Large intestine (tissue), 3 donors: ENCODE measurements around the gene KRT71. TPM values are rescaled to one million over a fixed set of nuclear protein-coding genes. Genes with fewer than 3 reads are reported as not detected.

Source experiments
- DNase-seq, 2 donors: peaks; one replicate each; pipeline versions ENCODE4 v3.0.0 to v3.0.0-alpha.2; 2013
- H3K27ac ChIP-seq: one replicate; pipeline ENCODE4 v1.5.1; 2013; ENCODE audit warnings: low read length
- H3K27me3 ChIP-seq: 2 replicates; pipeline ENCODE4 v1.6.1; 2013; ENCODE audit warnings: low read length; ENCODE audit not compliant: control insufficient read depth, insufficient read depth
- H3K36me3 ChIP-seq: 2 replicates; pipeline ENCODE4 v1.6.1; 2013; ENCODE audit warnings: low read length; ENCODE audit not compliant: control insufficient read depth, insufficient read depth
- H3K4me1 ChIP-seq: one replicate; pipeline ENCODE4 v1.6.1; 2013; ENCODE audit warnings: low read length; ENCODE audit not compliant: control insufficient read depth, insufficient read depth
- H3K4me3 ChIP-seq: one replicate; pipeline ENCODE4 v1.5.1; 2013; ENCODE audit warnings: low read length
- H3K9me3 ChIP-seq: one replicate; pipeline ENCODE4 v1.6.1; 2013; ENCODE audit warnings: mild to moderate bottlenecking, low read depth, low read length, moderate library complexity; ENCODE audit not compliant: control insufficient read depth
- WGBS: methylation state at CpG from one replicate; pipeline ENCODE4 v1.1.5; 2013; ENCODE audit warnings: low lambda C conversion rate; ENCODE audit not compliant: insufficient coverage; 5-methylcytosine and 5-hydroxymethylcytosine counted together
- polyA plus RNA-seq: library from polyadenylated mRNA; unstranded; fragments of 120-200 nt; gene quantifications from one replicate; pipeline ENCODE4 v1.2.1, GENCODE V29; 2013

The KRT71 gene
- polyA plus RNA-seq, 1 donor: 0.04 TPM

DNA sequence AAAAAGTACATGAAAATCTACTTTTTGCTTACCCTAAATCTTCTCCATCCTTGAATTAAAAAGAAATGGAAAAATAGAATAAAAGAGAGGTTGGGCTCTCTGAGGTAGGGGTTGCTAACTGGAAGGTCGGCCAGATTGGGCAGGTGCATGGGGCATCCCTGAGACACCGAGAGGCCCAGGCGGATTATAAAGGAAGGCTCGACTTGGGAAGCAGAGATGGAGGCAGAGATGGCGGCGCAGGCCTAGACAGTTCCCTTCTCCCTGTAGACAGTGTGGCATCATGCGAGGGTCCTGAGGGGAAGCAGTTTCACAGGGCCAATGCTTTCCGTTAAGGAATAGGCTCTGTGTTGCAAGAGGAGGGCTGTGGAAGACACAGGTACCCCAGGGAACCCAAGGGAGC is 24.4 kb upstream of the KRT71 start:
- DNase-seq: no peak
- Histone ChIP-seq H3K9me3 (no peaks in the 10 kb centered on the region), H3K27me3 (peaks cover 3% of the 10 kb centered on the region), H3K27ac (no peak overlapping the region), H3K36me3 (no peaks in the 10 kb centered on the region), H3K4me3 (no peak overlapping the region), H3K4me1 (no peaks in the 10 kb centered on the region)
- no CpG with 5 or more reads among the region's 8 CpGs for WGBS

GRCh38 chr12:52575948-52576347 is 23.0 kb upstream of the KRT71 start:
- Histone ChIP-seq H3K27me3 (peaks cover 9% of the 10 kb centered on the region), H3K9me3 (no peaks in the 10 kb centered on the region), H3K36me3 (no peaks in the 10 kb centered on the region), H3K4me1 (no peaks in the 10 kb centered on the region), H3K4me3 (no peak overlapping the region), H3K27ac (no peak overlapping the region)
- no CpG with 5 or more reads among the region's 3 CpGs for WGBS
- no peak for DNase-seq

DNA sequence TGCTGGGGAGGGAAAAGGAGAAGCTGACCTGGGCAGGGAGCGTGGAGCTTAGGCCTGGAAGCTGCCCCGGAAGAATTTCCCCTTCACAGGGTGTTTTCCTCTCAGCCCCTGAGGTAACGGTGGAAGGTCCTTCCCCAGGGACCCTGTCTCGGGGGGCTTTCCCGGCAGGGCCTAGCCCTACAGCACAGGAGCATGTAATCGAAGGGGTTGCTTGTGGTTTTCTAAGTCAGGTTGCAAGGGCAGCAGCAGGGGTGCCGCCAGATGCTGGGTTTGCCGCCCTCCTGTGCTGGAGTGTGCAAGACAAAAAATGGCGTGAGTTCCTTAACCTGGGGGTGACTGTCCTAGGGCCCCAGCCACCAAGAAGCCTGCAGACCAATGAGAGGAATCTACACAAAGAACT is 22.3 kb upstream of the KRT71 start:
- H3K9me3 ChIP-seq: no peaks in the 10 kb centered on the region
- H3K4me1 ChIP-seq: no peaks in the 10 kb centered on the region
- H3K4me3 ChIP-seq: no peak overlapping the region
- no CpG with 5 or more reads among the region's 9 CpGs for WGBS
- peaks cover 13% of the 10 kb centered on the region for H3K27me3 ChIP-seq
- no peak for DNase-seq
- no peak overlapping the region for H3K27ac ChIP-seq
- H3K36me3 ChIP-seq: no peaks in the 10 kb centered on the region

GRCh38 chr12:52573743-52574142 is 20.8 kb upstream of the KRT71 start, which contains the start of gene KRT74:
KRT74 (minus strand) TSS chr12:52573843; CDS start chr12:52573777, 66 bp downstream.
- DNase-seq: no peak
- no CpG with 5 or more reads among the region's 3 CpGs for WGBS
- Histone ChIP-seq H3K27ac (no peak within 1 kb of the TSS), H3K9me3 (no peaks in the 10 kb centered on the region), H3K36me3 (no peaks in the 10 kb centered on the region), H3K27me3 (peaks cover 13% of the 10 kb centered on the region), H3K4me3 (no peak within 1 kb of the TSS), H3K4me1 (no peaks in the 10 kb centered on the region)

DNA sequence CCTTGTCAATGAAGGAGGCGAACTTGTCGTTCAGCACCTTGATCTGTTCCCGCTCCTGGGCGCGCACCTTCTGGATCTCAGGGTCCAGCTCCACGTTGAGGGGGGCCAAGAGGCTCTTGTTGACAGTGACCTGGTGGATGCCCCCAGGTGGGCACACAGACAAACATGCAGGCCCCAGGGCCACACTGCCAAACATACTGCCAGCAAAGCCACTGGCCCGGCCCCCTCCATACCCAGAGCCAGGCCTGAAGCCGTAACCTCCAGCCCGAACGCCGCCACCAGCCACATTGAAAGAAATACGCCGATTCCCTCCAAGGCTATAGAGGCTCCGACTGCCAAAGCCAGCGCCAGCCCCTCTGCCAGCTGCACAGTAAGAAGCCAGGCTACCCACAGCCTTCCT is 20.4 kb upstream of the KRT71 start:
- H3K27ac ChIP-seq: no peak overlapping the region
- peaks cover 13% of the 10 kb centered on the region for H3K27me3 ChIP-seq
- H3K4me1 ChIP-seq: no peaks in the 10 kb centered on the region
- H3K9me3 ChIP-seq: no peaks in the 10 kb centered on the region
- H3K4me3 ChIP-seq: no peak overlapping the region
- no peaks in the 10 kb centered on the region for H3K36me3 ChIP-seq
- WGBS: no CpG with 5 or more reads among the region's 15 CpGs
- no peak for DNase-seq

GRCh38 chr12:52570511-52570910 is 17.6 kb upstream of the KRT71 start:
- Histone ChIP-seq H3K4me3 (no peak overlapping the region), H3K9me3 (no peaks in the 10 kb centered on the region), H3K27ac (no peak overlapping the region), H3K36me3 (no peaks in the 10 kb centered on the region), H3K27me3 (peaks cover 19% of the 10 kb centered on the region), H3K4me1 (no peaks in the 10 kb centered on the region)
- no CpG with 5 or more reads among the region's 10 CpGs for WGBS
- no peak for DNase-seq

- Histone ChIP-seq H3K4me3 (no peak overlapping the region), H3K4me1 (no peaks in the 10 kb centered on the region), H3K9me3 (no peaks in the 10 kb centered on the region), H3K36me3 (no peaks in the 10 kb centered on the region), H3K27ac (no peak overlapping the region), H3K27me3 (peaks cover 24% of the 10 kb centered on the region)
- no peak for DNase-seq
- WGBS: no CpG with 5 or more reads among the region's 12 CpGs
Measured at GRCh38 chr12:52568111-52568510, 15.2 kb upstream of the KRT71 start.

DNA sequence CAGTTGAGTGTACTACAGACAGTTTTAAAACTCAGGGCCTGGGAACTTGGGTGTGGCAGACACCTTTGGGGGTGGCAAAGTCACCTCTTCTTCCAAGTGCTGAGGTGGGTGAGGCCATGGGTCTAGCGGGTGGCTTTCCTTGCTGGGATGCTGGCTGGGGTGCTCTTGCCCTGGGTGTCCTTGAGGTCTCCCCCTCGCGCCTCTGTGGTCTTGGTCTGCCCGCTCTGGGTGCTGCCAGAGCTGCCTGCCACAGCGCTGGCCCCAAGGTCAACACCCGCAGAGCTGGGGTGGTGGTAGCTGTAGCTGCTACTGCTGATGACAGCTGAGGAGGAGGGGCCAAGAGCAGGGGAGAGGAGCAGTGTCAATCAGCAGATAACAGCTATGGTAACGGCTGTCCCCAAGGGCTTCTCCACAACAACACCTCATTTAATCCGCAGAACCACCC is 13.9 kb upstream of the KRT71 start:
- Histone ChIP-seq H3K4me3 (no peak overlapping the region), H3K27ac (no peak overlapping the region), H3K27me3 (peaks cover 24% of the 10 kb centered on the region), H3K4me1 (no peaks in the 10 kb centered on the region), H3K36me3 (no peaks in the 10 kb centered on the region), H3K9me3 (no peaks in the 10 kb centered on the region)
- no CpG with 5 or more reads among the region's 8 CpGs for WGBS
- DNase-seq: no peak

DNA sequence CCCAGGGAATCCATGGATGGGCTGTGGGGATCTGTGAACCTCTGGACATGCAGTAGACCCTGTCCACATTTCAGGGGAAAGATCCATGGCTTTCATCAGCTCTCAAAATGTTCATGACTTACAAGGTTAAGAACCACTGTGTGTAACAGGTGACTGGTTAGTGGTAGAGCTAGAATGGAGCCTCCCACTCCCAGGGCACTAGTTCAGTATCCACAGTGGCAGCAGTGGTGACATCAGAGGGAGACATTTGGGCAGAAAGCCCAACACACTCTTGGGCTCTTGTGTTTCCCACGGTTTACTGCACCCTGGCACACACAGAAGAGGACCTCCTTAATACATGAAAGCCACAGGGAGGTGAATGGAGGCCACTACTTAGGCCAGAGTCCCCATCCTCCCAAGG is 11.6 kb upstream of the KRT71 start:
- H3K4me3 ChIP-seq: no peak overlapping the region
- no peak for DNase-seq
- no peak overlapping the region for H3K27ac ChIP-seq
- H3K27me3 ChIP-seq: peaks cover 23% of the 10 kb centered on the region
- WGBS: no CpG with 5 or more reads among the region's 1 CpG
- no peaks in the 10 kb centered on the region for H3K9me3 ChIP-seq
- H3K4me1 ChIP-seq: no peaks in the 10 kb centered on the region
- H3K36me3 ChIP-seq: no peaks in the 10 kb centered on the region

DNA sequence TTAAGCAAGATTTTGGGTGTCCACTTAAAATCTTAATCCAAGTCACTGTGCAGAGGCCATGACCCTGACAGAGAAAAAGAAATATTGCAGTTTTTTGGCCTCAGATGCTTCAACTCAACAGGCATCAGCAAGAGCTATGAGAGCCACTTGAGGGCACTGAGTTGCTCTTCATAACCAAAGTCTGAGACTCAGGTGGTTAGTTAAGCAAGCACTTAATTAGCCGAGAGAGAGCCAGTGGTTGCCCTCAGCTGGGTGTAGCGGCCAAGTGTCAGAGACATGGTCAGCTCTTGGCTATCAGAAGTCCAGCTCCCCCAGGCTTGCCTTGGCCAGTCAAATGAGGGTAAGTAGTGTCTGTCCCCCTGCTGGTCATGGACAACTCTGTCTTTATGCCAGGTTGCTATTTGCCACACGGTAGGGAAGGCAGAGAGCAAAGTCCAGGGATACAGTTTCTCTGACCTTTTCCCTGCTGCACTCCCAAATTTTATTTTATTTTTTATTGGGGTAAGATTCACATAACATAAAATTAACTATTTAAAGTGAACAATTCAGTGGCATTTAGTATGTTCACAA is 9.0 kb upstream of the KRT71 start:
- H3K9me3 ChIP-seq: no peaks in the 10 kb centered on the region
- 14% methylated on average over 1 of the region's 3 CpGs for WGBS
- peaks cover 30% of the 10 kb centered on the region for H3K27me3 ChIP-seq
- H3K4me3 ChIP-seq: no peak overlapping the region
- no peak overlapping the region for H3K27ac ChIP-seq
- H3K4me1 ChIP-seq: no peaks in the 10 kb centered on the region
- H3K36me3 ChIP-seq: no peaks in the 10 kb centered on the region
- no peak for DNase-seq

GRCh38 chr12:52559979-52560378 is 7.0 kb upstream of the KRT71 start:
- H3K36me3 ChIP-seq: no peaks in the 10 kb centered on the region

More at GRCh38 chr12:52559979-52560378, 7.0 kb upstream of the KRT71 start:
- Histone ChIP-seq H3K4me1 (no peaks in the 10 kb centered on the region), H3K27ac (no peak overlapping the region), H3K27me3 (peaks cover 25% of the 10 kb centered on the region), H3K9me3 (no peaks in the 10 kb centered on the region), H3K4me3 (no peak overlapping the region)
- DNase-seq: no peak
- no CpG with 5 or more reads among the region's 4 CpGs for WGBS
